Panc1 (cell line): ENCODE results near the gene COL4A2.

Experiments
- CTCF ChIP-seq: fragments of 450-650 bp; IDR thresholded peaks from 2 replicates; pipeline ENCODE4 v1.5.1; 2017; ENCODE audit warnings: mild to moderate bottlenecking
- POLR2AphosphoS5 ChIP-seq: IDR thresholded peaks from 2 replicates; pipeline ENCODE4 v1.6.1; 2012; ENCODE audit warnings: mild to moderate bottlenecking, low read depth, low read length, moderate library complexity
- REST ChIP-seq, 2 experiments: IDR thresholded peaks; 2 replicates each; pipeline ENCODE4 v1.6.1; 2011 to 2012; ENCODE audit warnings: low read depth in 2 of 2, control low read depth in 1 of 2, low read length in 1 of 2, mild to moderate bottlenecking in 1 of 2, moderate library complexity in 1 of 2; ENCODE audit not compliant: insufficient read depth in 1 of 2
- SIN3A ChIP-seq: IDR thresholded peaks from 2 replicates; pipeline ENCODE4 v1.6.1; 2012; ENCODE audit warnings: low read depth, mild to moderate bottlenecking, low read length, moderate library complexity, borderline replicate concordance; ENCODE audit not compliant: insufficient read depth

- TF ChIP-seq CTCF (no peak), POLR2AphosphoS5 (no peak), SIN3A (no peak), REST (IDR thresholded peaks at IDR 0.05; ENCODE audit: insufficient read depth in 1 of 2, low read depth in 2 of 2, low read length in 1 of 2) (no peak)
Measured at GRCh38 chr13:110338441-110339101, 31.5 kb downstream of the COL4A2 start.
